IMR-90 (cell line): ENCODE data around the gene PFKL. TPM values are rescaled to one million over a fixed set of nuclear protein-coding genes. Genes with fewer than 3 reads are reported as not detected.

Experiments
- ATAC-seq: fragments of 200-7000 bp; cut with Tn5 transposase; 2 replicates; pipeline ENCODE4 v1.9.1; 2020; ENCODE audit warnings: low read depth, mild to moderate bottlenecking, moderate library complexity
- BruUV-seq: library from RNA; stranded (reverse); fragments of 400-500 nt; replicated peaks from 2 replicates; lab custom pipeline; 2021; lab: Mats Ljungman, UMichigan
- CTCF ChIA-PET: fragments of 300-600 bp; formaldehyde crosslinking; extraction: SDS; loops from one replicate; lab custom pipeline; 2021; ENCODE audit warnings: antibody characterized with exemption; lab: Yijun Ruan, JAX
- POLR2A ChIA-PET: fragments of 300-600 bp; sonication (Branson Sonifier 250); formaldehyde crosslinking; loops from one replicate; lab custom pipeline; 2022; ENCODE audit warnings: antibody characterized with exemption; ENCODE audit not compliant: unreplicated experiment; lab: Charles Lee
- DNase-seq: peaks from one replicate; pipeline ENCODE4 v3.0.0; 2013
- H2AFZ ChIP-seq: replicated peaks from 2 replicates; pipeline ENCODE3; 2013; ENCODE audit warnings: low read length, mild to moderate bottlenecking; ENCODE audit not compliant: poor library complexity
- H2AK5ac ChIP-seq: 2 replicates; pipeline ENCODE4 v1.6.1; 2013; ENCODE audit warnings: low read depth, low read length, inconsistent platforms
- H2AK9ac ChIP-seq: replicated peaks from 2 replicates; pipeline ENCODE3; 2013; ENCODE audit warnings: mild to moderate bottlenecking, low read depth, low read length, moderate library complexity; ENCODE audit not compliant: poor library complexity
- H2BK120ac ChIP-seq: 2 replicates; pipeline ENCODE4 v1.6.1; 2013; ENCODE audit warnings: low read depth, low read length, inconsistent platforms
- H2BK15ac ChIP-seq: 3 replicates; pipeline ENCODE4 v1.6.1; 2013; ENCODE audit warnings: low read depth, low read length, inconsistent platforms
- H2BK20ac ChIP-seq: 2 replicates; pipeline ENCODE4 v1.6.1; 2013; ENCODE audit warnings: low read depth, mild to moderate bottlenecking, inconsistent platforms, low read length, moderate library complexity
- H2BK5ac ChIP-seq: 2 replicates; pipeline ENCODE4 v1.6.1; 2013; ENCODE audit warnings: mild to moderate bottlenecking, low read depth, low read length, inconsistent platforms; ENCODE audit not compliant: poor library complexity, severe bottlenecking
- H3K14ac ChIP-seq: replicated peaks from 2 replicates; pipeline ENCODE4 v1.6.1; 2013; ENCODE audit warnings: low read depth, low read length, inconsistent platforms
- H3K18ac ChIP-seq: 2 replicates; pipeline ENCODE4 v1.6.1; 2013; ENCODE audit warnings: low read depth, low read length, control low read depth
- H3K23ac ChIP-seq: 2 replicates; pipeline ENCODE4 v1.6.1; 2013; ENCODE audit warnings: low read depth, low read length, inconsistent platforms
- H3K27ac ChIP-seq: 2 replicates; pipeline ENCODE4 v1.5.1; 2013; ENCODE audit warnings: mild to moderate bottlenecking, control low read depth, low read length; ENCODE audit not compliant: insufficient read depth
- H3K27me3 ChIP-seq: 2 replicates; pipeline ENCODE4 v1.6.1; 2013; ENCODE audit warnings: low read length; ENCODE audit not compliant: control insufficient read depth, insufficient read depth
- H3K36me3 ChIP-seq: 2 replicates; pipeline ENCODE4 v1.6.1; 2013; ENCODE audit warnings: low read length, mixed read lengths; ENCODE audit not compliant: control insufficient read depth, insufficient read depth
- H3K4ac ChIP-seq: 2 replicates; pipeline ENCODE4 v1.6.1; 2013; ENCODE audit warnings: low read depth, low read length, inconsistent platforms
- H3K4me1 ChIP-seq: 2 replicates; pipeline ENCODE4 v1.6.1; 2013; ENCODE audit warnings: low read length, mixed read lengths; ENCODE audit not compliant: control insufficient read depth, insufficient read depth
- H3K4me2 ChIP-seq: 2 replicates; pipeline ENCODE4 v1.6.1; 2013; ENCODE audit warnings: low read depth, mild to moderate bottlenecking, control low read depth, low read length, moderate library complexity
- H3K4me3 ChIP-seq: 2 replicates; pipeline ENCODE4 v1.5.1; 2013; ENCODE audit warnings: low read depth, mild to moderate bottlenecking, control low read depth, low read length, moderate library complexity; ENCODE audit not compliant: insufficient read depth
- H3K56ac ChIP-seq: 2 replicates; pipeline ENCODE4 v1.6.1; 2013; ENCODE audit warnings: low read length, inconsistent platforms; ENCODE audit not compliant: insufficient read depth; ENCODE audit errors: extremely low read depth
- H3K79me1 ChIP-seq, 2 experiments: 2 replicates each; pipeline ENCODE4 v1.6.1; 2013; ENCODE audit warnings: low read length in 2 of 2, inconsistent platforms in 1 of 2, low read depth in 1 of 2
- H3K9ac ChIP-seq: 2 replicates; pipeline ENCODE4 v1.6.1; 2013; ENCODE audit warnings: low read depth, low read length, control low read depth
- H3K9me1 ChIP-seq: 2 replicates; pipeline ENCODE4 v1.6.1; 2013; ENCODE audit warnings: low read length, inconsistent platforms; ENCODE audit not compliant: insufficient read depth
- H3K9me3 ChIP-seq: 2 replicates; pipeline ENCODE4 v1.6.1; 2013; ENCODE audit warnings: low read length; ENCODE audit not compliant: control insufficient read depth, insufficient read depth
- H4K20me1 ChIP-seq: 2 replicates; pipeline ENCODE4 v1.6.1; 2013; ENCODE audit warnings: low read length, inconsistent platforms; ENCODE audit not compliant: insufficient read depth
- H4K5ac ChIP-seq: 2 replicates; pipeline ENCODE4 v1.6.1; 2013; ENCODE audit warnings: mild to moderate bottlenecking, low read depth, low read length, control low read depth
- H4K8ac ChIP-seq, 2 experiments: 2 replicates each; pipeline ENCODE4 v1.6.1; 2013; ENCODE audit warnings: low read depth in 2 of 2, low read length in 2 of 2, control low read depth in 1 of 2, inconsistent platforms in 1 of 2
- H4K91ac ChIP-seq: 2 replicates; pipeline ENCODE4 v1.6.1; 2013; ENCODE audit warnings: low read depth, low read length, inconsistent platforms; ENCODE audit not compliant: insufficient read depth
- BHLHE40 ChIP-seq: fragments of 150-350 bp; IDR thresholded peaks from 2 replicates; pipeline ENCODE4 v1.6.1; 2016; ENCODE audit warnings: mild to moderate bottlenecking, low read depth, low read length
- CEBPB ChIP-seq: IDR thresholded peaks from 2 replicates; pipeline ENCODE4 v1.6.1; 2012; ENCODE audit warnings: low read depth, low read length, improper control_type of control experiment
- CHD1 ChIP-seq: IDR thresholded peaks from 2 replicates; pipeline ENCODE4 v1.6.1; 2012; ENCODE audit warnings: low read depth, low read length, improper control_type of control experiment
- CTCF ChIP-seq: conservative IDR thresholded peaks from 2 replicates; pipeline ENCODE4 v1.5.1; 2012; ENCODE audit warnings: mild to moderate bottlenecking, low read depth, low read length, improper control_type of control experiment
- ELK1 ChIP-seq: fragments of 150-350 bp; IDR thresholded peaks from 2 replicates; pipeline ENCODE4 v1.6.1; 2016; ENCODE audit warnings: low read depth, mild to moderate bottlenecking, low read length, moderate library complexity, borderline replicate concordance
- MAFK ChIP-seq: IDR thresholded peaks from 2 replicates; pipeline ENCODE4 v1.6.1; 2012; ENCODE audit warnings: low read depth, low read length, improper control_type of control experiment
- MAZ ChIP-seq: IDR thresholded peaks from 2 replicates; pipeline ENCODE4 v1.6.1; 2012; ENCODE audit warnings: low read depth, mild to moderate bottlenecking, low read length, improper control_type of control experiment, moderate library complexity, borderline replicate concordance
- MXI1 ChIP-seq: IDR thresholded peaks from 2 replicates; pipeline ENCODE4 v1.6.1; 2012; ENCODE audit warnings: low read depth, mild to moderate bottlenecking, low read length, moderate library complexity, borderline replicate concordance
- NFE2L2 ChIP-seq: fragments of 150-350 bp; IDR thresholded peaks from 2 replicates; pipeline ENCODE4 v1.6.1; 2016; ENCODE audit warnings: low read depth, mild to moderate bottlenecking, low read length
- POLR2A ChIP-seq: IDR thresholded peaks from 2 replicates; pipeline ENCODE4 v1.6.1; 2012; ENCODE audit warnings: mild to moderate bottlenecking, low read depth, low read length
- RAD21 ChIP-seq: IDR thresholded peaks from 2 replicates; pipeline ENCODE4 v1.6.1; 2012; ENCODE audit warnings: low read length, improper control_type of control experiment
- RCOR1 ChIP-seq: IDR thresholded peaks from 2 replicates; pipeline ENCODE4 v1.6.1; 2012; ENCODE audit warnings: mild to moderate bottlenecking, low read length, improper control_type of control experiment; ENCODE audit not compliant: insufficient replicate concordance
- SMC3 ChIP-seq: fragments of 150-350 bp; IDR thresholded peaks from 2 replicates; pipeline ENCODE4 v1.6.1; 2016; ENCODE audit warnings: low read depth, mild to moderate bottlenecking, antibody characterized with exemption, low read length, moderate library complexity
- USF2 ChIP-seq: fragments of 150-350 bp; IDR thresholded peaks from 2 replicates; pipeline ENCODE4 v1.6.1; 2017; ENCODE audit warnings: mild to moderate bottlenecking, antibody characterized with exemption, low read length, low read depth
- WGBS, 2 experiments: methylation state at CpG; one replicate each; pipeline versions ENCODE4 v1.1.5 to v1.1.7; 2013; ENCODE audit warnings: missing lambda C conversion rate in 2 of 2; ENCODE audit not compliant: insufficient read length in 1 of 2; ENCODE audit errors: extremely low coverage in 2 of 2; 5-methylcytosine and 5-hydroxymethylcytosine counted together
- dilution Hi-C: fragments of 300-500 bp; cut with HindIII; formaldehyde crosslinking; loops from one replicate; pipeline ENCODE4 v1.14.3; 2018; ENCODE audit warnings: low sequenced_read_pairs; ENCODE audit not compliant: unreplicated experiment
- in situ Hi-C: fragments of 300-500 bp; cut with MboI; formaldehyde crosslinking; loops from 3 replicates; pipeline ENCODE4 v1.14.3; 2019; ENCODE audit warnings: low sequenced_read_pairs, inconsistent platforms, mixed read lengths
- intact Hi-C: fragments of 100-400 bp; cut with micrococcal nuclease; formaldehyde crosslinking; loops from 2 replicates; pipeline ENCODE4 v1.10.0; 2022
- polyA plus RNA-seq, 3 experiments: library from polyadenylated mRNA; depleted of rRNA; stranded (reverse); fragments of >200 nt; gene quantifications; 2 replicates each; pipeline ENCODE4 v1.2.3, GENCODE V29; 2012; ENCODE audit warnings: low replicate concordance in 1 of 3
- total RNA-seq: library from RNA; depleted of rRNA; stranded (reverse); fragments of >200 nt; gene quantifications from 2 replicates; pipeline ENCODE4 v1.2.3, GENCODE V29; 2012

The PFKL gene
- total and polyA plus RNA-seq, 2 of the 4 experiments (the other 2 are of a cell fraction), result 103 to 126 TPM

GRCh38 chr21:44328242-44328895, 28.5 kb downstream of the PFKL start:
- DNase-seq (no peak), ATAC-seq (no peak)
- no peak for TF ChIP-seq USF2
- TF ChIP-seq CTCF, result no peak
- TF ChIP-seq CEBPB, result no peak
- TF ChIP-seq MAFK, result no peak
- no peak for TF ChIP-seq NFE2L2
- no peak for TF ChIP-seq CHD1
- TF ChIP-seq RCOR1, result no peak
- TF ChIP-seq RAD21, result no peak
- TF ChIP-seq MAZ, result no peak
- TF ChIP-seq BHLHE40, result no peak
- TF ChIP-seq POLR2A, result no peak; the same call in 1 of the 2 replicates
- TF ChIP-seq SMC3, result no peak
- no peak for TF ChIP-seq ELK1
- no peak for TF ChIP-seq MXI1
- H2BK20ac ChIP-seq, result no peak overlapping the region
- no peaks in the 10 kb centered on the region for H3K27me3 ChIP-seq
- no peak overlapping the region for H2AK9ac ChIP-seq
- H3K18ac ChIP-seq, result no peak overlapping the region
- no peak overlapping the region for H3K23ac ChIP-seq
- H3K4me3 ChIP-seq, result no peak overlapping the region
- 89% methylated on average over 7 of the region's 25 CpGs; no CpG with 5 or more reads in 1 of the 2 experiments for WGBS, 2 experiments
- no peak overlapping the region for H2AK5ac ChIP-seq
- no peaks in the 10 kb centered on the region for H3K9me1 ChIP-seq
- H3K4ac ChIP-seq, result no peak overlapping the region
- peaks cover 11% of the 10 kb centered on the region for H4K20me1 ChIP-seq
- no peak overlapping the region for H4K91ac ChIP-seq
- in situ Hi-C loops (no loop called here), intact Hi-C loops (no loop called here), dilution Hi-C loops (no loop called here)
- no peak overlapping the region for H3K27ac ChIP-seq
- no peak overlapping the region for H2AFZ ChIP-seq
- H3K9me3 ChIP-seq, result no peaks in the 10 kb centered on the region
- no peaks in the 10 kb centered on the region for H3K4me1 ChIP-seq
- H3K9ac ChIP-seq, result no peak overlapping the region
- no peak overlapping the region for H2BK15ac ChIP-seq
- no TSS peak for BruUV-seq
- no peaks in the 10 kb centered on the region for H3K79me1 ChIP-seq
- no peak overlapping the region for H3K56ac ChIP-seq
- peaks cover 35% of the 10 kb centered on the region for H3K36me3 ChIP-seq
- no peak overlapping the region for H4K5ac ChIP-seq
- no peak overlapping the region for H2BK120ac ChIP-seq
- ChIA-PET CTCF (no interaction called here), POLR2A (no interaction called here)
- H3K4me2 ChIP-seq, result no peak overlapping the region
- no peak overlapping the region for H4K8ac ChIP-seq
- no peak overlapping the region for H2BK5ac ChIP-seq
- no peak overlapping the region for H3K14ac ChIP-seq
